K562 (cell line): ENCODE results near the gene PLEKHN1. TPM values are rescaled to one million over a fixed set of nuclear protein-coding genes. Genes with fewer than 3 reads are reported as not detected.

ENCODE experiments used
- BRF1 ChIP-seq: IDR thresholded peaks from 3 replicates; pipeline ENCODE4 v1.6.1; 2011; ENCODE audit warnings: borderline replicate concordance, mild to moderate bottlenecking; ENCODE audit not compliant: insufficient read length; ENCODE audit errors: extremely low read depth
- CREB5 ChIP-seq: fragments of 250-450 bp; sonication (Bioruptor Pico); IDR thresholded peaks from 2 replicates; pipeline ENCODE4 v1.5.0; 2020; ENCODE audit warnings: mild to moderate bottlenecking
- CTCF ChIP-seq, 3 experiments: IDR thresholded peaks in 2 of 3; conservative IDR thresholded peaks in 1 of 3; 2 replicates each; pipeline ENCODE4 v1.5.1; 2011 to 2012; ENCODE audit warnings: low read length in 3 of 3, mild to moderate bottlenecking in 3 of 3, control low read depth in 2 of 3, improper control_type of control experiment in 1 of 3, inconsistent platforms in 1 of 3, low read depth in 1 of 3, mixed read lengths in 1 of 3, moderate library complexity in 1 of 3; ENCODE audit not compliant: insufficient read depth in 2 of 3
- E4F1 ChIP-seq: fragments of 250-450 bp; sonication (Bioruptor Pico); IDR thresholded peaks from 2 replicates; pipeline ENCODE4 v1.5.0; 2021; ENCODE audit warnings: mild to moderate bottlenecking, borderline replicate concordance
- ESRRA ChIP-seq: fragments of 450-650 bp; IDR thresholded peaks from 2 replicates; pipeline ENCODE4 v1.6.1; 2014; ENCODE audit warnings: low read depth, mild to moderate bottlenecking, moderate library complexity, borderline replicate concordance
- HBP1 ChIP-seq: fragments of 450-650 bp; formaldehyde crosslinking; IDR thresholded peaks from 2 replicates; pipeline ENCODE4 v1.4.0; 2022; ENCODE audit warnings: missing genetic modification characterization
- HNRNPK ChIP-seq: fragments of 200-400 bp; formaldehyde crosslinking; IDR thresholded peaks from one replicate; pipeline ENCODE4 v1.6.1; 2018; ENCODE audit warnings: mild to moderate bottlenecking, low read depth, low read length; ENCODE audit not compliant: poor library complexity, severe bottlenecking
- HOXB6 ChIP-seq: fragments of 250-450 bp; sonication (Bioruptor Pico); IDR thresholded peaks from 2 replicates; pipeline ENCODE4 v1.5.1; 2022; ENCODE audit warnings: mild to moderate bottlenecking, borderline replicate concordance
- PATZ1 ChIP-seq: fragments of 250-450 bp; sonication (Bioruptor Pico); IDR thresholded peaks from 2 replicates; pipeline ENCODE4 v1.5.0; 2020; ENCODE audit warnings: mild to moderate bottlenecking, borderline replicate concordance
- YY1 ChIP-seq, 3 experiments: IDR thresholded peaks; 2 replicates each; pipeline ENCODE4 v1.6.1; 2011; ENCODE audit warnings: low read length in 2 of 3, mild to moderate bottlenecking in 2 of 3, moderate library complexity in 2 of 3, borderline replicate concordance in 1 of 3, control low read depth in 1 of 3, low read depth in 1 of 3; ENCODE audit not compliant: insufficient read depth in 3 of 3, insufficient replicate concordance in 2 of 3, control insufficient read depth in 1 of 3, insufficient read length in 1 of 3; ENCODE audit errors: extremely low read depth in 1 of 3
- ZFX ChIP-seq: sonication (generic); formaldehyde crosslinking; IDR thresholded peaks from 2 replicates; pipeline ENCODE4 v1.8.0; 2022; ENCODE audit warnings: mild to moderate bottlenecking, missing genetic modification reagents, moderate library complexity
- ZNF639 ChIP-seq, 2 experiments: fragments of 200-800 bp in 1 of 2; sonication (Bioruptor generic) in 1 of 2; sonication (generic) in 1 of 2; formaldehyde crosslinking in 1 of 2; IDR thresholded peaks in 1 of 2; conservative IDR thresholded peaks in 1 of 2; 2 replicates each; pipeline versions ENCODE4 v1.5.0 to v1.6.1; 2016 to 2020; ENCODE audit warnings: missing compliant biosample characterization in 1 of 2, missing genetic modification characterization in 1 of 2, missing genetic modification reagents in 1 of 2
- polyA plus RNA-seq, 8 experiments: library from polyadenylated mRNA; depleted of rRNA in 4 of 8; stranded (reverse) in 5 of 8; unstranded in 3 of 8; fragments of >200 nt; fragmentation: Nextera tagmentation in 2 of 8; fragmentation: Illumina TruSeq in 1 of 8; extraction: Ambion mirVana in 2 of 8; extraction: Trizol in 1 of 8; gene quantifications; 2 replicates each; pipeline versions ENCODE4 v1.2.1 to v1.2.3, GENCODE V29; 2011 to 2014; ENCODE audit warnings: inconsistent platforms in 1 of 8, missing spikeins in 1 of 8
- total RNA-seq, 7 experiments: library from RNA; depleted of rRNA in 6 of 7; stranded (reverse); fragments of >200 nt in 6 of 7; fragmentation: Illumina TruSeq in 2 of 7; extraction: Trizol in 2 of 7; gene quantifications; 2 replicates each; pipeline versions ENCODE4 v1.2.1 to v1.2.3, GENCODE V29; 2011 to 2021; ENCODE audit warnings: low replicate concordance in 1 of 7

The PLEKHN1 gene
- total and polyA plus RNA-seq, 9 of the 15 experiments (the other 6 are each of a cell fraction or from before 2014, with no cell fraction given), result 0.07 to 1.5 (median 0.13) TPM; not detected in 2

GRCh38 chr1:975896-976683 lies 9.8 kb downstream of the PLEKHN1 start (continued):
- TF ChIP-seq ZNF639 (CRISPR knock-in tag; conservative IDR thresholded peaks at IDR 0.05 in 1 of 2, IDR thresholded peaks at IDR 0.05 in 1 of 2), result 0 out of 4 replicates have a peak, but pooled peaks of 1 of the 2 experiments have one; percentile 24
- no peak for TF ChIP-seq HOXB6
- TF ChIP-seq HNRNPK, result no peak
- peak; percentile 63 to 74 (median 70) for TF ChIP-seq CTCF (IDR thresholded peaks at IDR 0.05 in 2 of 3, conservative IDR thresholded peaks at IDR 0.05 in 1 of 3; ENCODE audit: insufficient read depth in 2 of 3, low read depth in 1 of 3, low read length in 3 of 3)
- no peak for TF ChIP-seq CREB5
- peak; percentile 31 for TF ChIP-seq ZFX
- TF ChIP-seq E4F1 (CRISPR knock-in tag), result no peak
- peak in 1 of 3 experiments; percentile 15 for TF ChIP-seq YY1 (IDR thresholded peaks at IDR 0.05; ENCODE audit: borderline replicate concordance in 1 of 3, control insufficient read depth in 1 of 3, extremely low read depth in 1 of 3, insufficient read depth in 3 of 3, insufficient read length in 1 of 3, insufficient replicate concordance in 2 of 3, low read depth in 1 of 3, low read length in 2 of 3)
- no peak for TF ChIP-seq BRF1
- peak; percentile 46; the same call in 1 of the 2 replicates for TF ChIP-seq ESRRA
- no peak for TF ChIP-seq PATZ1 (CRISPR knock-in tag)
- no peak for TF ChIP-seq HBP1
